ENCODE results near the gene ERICH3. TPM values are rescaled to one million over a fixed set of nuclear protein-coding genes. Genes with fewer than 3 reads are reported as not detected.

The ERICH3 gene
- total RNA-seq, 1 donor from 2014 or later, result not detected

DNA sequence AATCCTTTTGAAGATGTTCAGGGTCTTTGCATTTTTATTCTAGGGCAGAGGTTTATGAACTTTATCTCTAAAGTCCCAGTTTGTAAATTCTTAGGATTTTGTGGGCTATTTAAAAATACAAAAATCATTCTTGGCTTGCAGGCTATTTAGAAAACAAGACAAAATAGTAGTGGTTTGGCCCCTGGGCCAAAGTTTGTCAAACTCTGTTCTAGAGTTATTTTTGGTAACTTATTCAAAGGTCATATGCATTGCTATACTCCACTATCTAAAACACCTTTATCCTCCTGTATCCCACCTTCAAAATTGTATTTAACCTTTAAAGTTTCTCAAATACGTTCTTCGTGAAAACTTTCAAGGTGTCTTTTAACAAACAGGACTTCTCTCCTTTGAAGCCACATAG is 85.7 kb downstream of the ERICH3 start:
- DNase-seq (ENCODE audit: low spot score), result no peak

DNA sequence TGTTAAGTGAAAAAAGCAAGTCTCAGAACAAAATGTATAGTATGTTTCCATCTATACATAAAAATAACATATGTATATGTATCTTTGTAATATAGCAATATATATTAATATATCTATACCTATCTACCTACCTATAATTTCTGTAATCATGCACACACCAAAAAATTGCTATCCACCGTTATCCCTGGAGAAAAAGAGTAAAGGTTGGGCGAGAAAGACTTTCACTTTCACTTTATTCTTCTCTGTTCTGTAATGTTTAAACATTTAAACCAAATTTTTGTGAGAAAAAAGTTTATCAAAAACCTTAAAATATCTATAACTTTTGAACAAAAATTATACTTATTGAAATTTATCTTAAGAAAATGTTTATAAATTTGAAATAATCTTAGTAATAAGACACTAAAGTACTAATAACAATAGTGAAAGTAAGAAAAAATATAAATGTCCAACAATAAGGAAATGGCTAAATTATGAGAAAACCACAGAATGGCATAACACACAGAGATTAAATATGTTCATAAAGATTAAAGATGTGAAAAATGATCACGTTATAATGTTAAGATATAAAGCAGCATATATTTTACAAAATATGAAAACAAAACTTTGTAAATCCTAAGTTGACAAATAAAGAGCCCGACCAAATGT is 87.2 kb downstream of the ERICH3 start:
- DNase-seq (ENCODE audit: low spot score), result no peak

DNA sequence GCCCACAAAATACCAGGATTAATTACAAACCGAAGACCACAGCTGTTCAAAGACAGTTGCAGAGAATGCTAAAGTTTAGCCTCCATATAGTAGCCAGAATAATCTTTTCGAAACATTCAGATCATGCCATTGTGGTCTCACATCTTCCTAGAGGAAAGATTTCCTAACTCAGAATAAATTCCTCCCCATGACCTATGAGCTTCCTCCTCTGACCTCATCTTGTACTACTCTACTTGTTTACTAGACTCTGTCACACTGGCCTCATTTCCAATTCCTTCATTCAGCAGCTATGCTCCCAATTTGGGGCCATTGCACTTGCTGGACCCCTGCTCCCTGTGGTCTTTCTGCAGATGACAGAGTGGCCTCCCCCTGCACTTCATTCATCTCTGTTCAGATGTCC is 89.4 kb downstream of the ERICH3 start:
- DNase-seq (ENCODE audit: low spot score), result no peak

DNA sequence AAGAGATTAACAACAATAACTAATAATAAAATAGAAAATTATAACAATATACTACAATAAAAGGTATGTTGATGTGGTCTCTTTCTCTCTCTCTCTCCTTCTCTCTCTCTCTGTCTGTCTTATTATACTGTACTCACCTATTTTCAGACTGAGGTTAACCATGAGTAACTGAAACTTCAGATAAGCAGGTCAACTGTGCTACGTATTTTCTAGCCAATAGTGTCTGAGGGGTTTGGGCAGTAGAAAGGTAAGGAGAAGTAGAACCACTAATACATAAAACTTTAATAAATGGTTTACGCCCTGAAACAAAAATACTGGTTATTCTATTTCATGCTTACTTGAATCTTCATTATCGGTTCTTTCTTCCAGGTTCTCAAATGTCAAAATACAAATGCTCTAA is 90.2 kb downstream of the ERICH3 start:
- DNase-seq (ENCODE audit: low spot score), result no peak

DNA sequence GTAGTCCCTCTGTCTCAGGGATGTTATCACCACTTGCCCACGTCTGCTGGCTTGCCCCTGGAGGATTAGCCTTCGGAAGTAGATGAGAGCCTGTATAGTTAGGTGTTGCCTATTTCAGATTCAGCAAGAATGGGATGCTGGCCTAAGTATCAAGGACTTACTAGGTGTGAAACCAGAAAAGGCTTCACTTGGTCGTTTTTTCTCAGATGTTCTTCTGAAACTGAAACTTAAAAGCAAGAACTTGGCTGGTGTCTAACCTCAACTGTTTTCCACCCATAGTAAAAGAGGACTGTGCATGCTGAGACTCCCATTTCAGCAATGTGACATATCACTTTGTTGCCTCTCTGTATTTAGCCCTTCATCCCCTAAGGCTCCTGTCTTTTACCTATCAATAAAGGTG is 94.2 kb downstream of the ERICH3 start:
- DNase-seq (ENCODE audit: low spot score), result no peak

DNA sequence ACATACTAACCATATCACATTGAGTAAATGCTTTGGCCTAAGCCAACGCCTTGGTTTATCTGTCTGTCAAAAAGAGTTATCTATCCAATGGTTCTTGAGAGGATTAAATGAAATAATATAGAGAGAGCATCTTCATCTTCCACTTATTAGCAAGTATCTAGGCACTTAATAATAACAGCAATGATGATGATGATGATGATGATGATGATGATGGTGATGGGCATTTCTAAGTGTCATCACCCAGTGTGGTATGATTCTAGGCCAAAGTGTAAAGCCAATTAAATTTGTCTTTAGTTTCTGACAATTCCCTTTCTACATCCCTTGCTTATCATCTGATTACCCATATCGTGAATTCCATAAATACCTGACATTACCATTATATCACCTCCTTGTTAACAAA is 95.5 kb downstream of the ERICH3 start:
- no peak for DNase-seq (ENCODE audit: low spot score)

DNA sequence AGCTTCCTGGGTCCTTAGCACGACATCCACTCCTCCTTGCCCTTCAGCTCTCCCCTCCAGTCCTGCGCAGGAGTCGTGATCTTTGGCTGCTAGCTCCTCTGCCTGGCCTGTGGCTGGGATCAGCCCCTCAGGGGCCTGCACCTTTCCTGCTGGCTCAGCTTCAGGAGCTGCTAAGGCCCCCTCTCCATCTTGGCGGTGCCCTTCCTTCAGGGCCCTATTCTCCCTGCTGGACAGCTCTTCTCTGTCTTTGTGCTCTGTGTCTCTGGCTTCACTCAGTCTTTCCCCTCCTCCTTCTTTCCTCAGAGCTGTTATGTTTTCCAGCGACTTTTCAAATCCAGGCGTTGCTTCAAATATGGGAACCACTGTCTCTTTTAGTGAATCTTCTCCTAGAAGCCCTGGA is 101.7 kb downstream of the ERICH3 start:
- no peak for DNase-seq (ENCODE audit: low spot score)

DNA sequence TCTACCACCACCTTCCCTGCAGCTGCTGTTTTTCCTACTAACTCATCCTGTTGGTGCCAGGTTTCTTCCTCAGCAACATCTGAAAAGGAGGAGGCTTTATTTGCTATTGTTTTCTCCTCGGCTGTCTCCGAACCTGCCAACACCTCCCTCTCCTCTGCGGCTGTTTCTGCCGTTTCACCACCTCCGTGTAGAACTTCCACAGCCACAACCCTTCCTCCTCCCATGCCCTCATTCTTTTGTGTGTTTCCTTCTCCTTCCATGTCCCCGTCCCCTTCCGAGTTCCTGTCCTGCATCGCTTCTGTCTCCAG is 102.1 kb downstream of the ERICH3 start:
- no peak for DNase-seq (ENCODE audit: low spot score)

DNA sequence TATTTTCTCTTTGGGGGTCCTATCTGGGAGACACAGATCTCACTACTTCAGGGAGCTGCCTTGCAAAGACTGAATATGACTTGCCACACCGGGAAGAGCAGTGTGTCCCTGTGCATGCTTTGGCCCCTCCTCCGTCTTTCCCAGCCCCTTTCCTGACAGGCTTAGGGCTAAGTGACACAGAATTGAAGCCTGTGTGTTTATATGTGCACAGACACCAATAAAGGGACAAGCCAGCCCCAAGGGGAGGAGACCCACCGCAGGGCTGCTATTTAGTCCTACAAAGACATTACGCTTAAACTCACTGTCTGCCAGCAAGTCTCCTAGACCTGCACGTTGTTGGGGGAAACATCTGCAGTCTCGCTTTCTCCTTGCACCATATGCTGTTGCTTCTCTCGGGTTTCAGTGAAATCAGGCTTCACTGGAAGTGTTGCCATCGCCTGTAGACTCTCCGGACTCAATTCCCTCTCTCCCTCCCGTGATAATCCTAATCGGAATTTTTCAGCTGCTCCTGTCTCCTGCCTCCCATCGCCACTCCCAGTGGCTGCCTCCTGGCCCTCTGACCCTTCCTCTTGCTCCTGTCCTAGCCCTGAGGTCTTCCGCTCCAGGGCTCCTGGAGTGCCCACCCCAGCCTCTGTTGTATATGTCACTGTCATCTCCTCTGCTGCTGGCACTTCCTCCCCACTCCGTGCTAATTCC is 102.6 kb downstream of the ERICH3 start:
- DNase-seq (ENCODE audit: low spot score), result no peak

DNA sequence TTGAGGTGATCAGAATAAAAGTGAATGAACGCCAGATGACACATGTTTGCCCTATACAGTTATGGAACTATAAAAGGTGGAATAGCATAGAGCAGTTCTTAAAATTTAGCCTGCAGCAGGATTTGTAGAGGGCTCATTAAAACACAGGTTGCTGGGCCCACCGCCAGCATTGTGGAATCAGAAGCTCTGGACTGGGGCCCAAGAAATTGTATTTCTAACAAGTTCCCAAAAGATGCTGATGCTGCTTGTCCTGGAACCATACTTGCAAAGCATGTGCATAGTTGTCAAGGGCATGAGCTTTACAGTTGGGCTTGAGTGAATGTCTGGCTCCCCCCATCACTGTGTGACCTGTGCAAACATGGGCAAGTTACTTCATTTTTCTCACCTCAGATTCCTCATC is 123.7 kb downstream of the ERICH3 start:
- no peak for DNase-seq (ENCODE audit: low spot score)

DNA sequence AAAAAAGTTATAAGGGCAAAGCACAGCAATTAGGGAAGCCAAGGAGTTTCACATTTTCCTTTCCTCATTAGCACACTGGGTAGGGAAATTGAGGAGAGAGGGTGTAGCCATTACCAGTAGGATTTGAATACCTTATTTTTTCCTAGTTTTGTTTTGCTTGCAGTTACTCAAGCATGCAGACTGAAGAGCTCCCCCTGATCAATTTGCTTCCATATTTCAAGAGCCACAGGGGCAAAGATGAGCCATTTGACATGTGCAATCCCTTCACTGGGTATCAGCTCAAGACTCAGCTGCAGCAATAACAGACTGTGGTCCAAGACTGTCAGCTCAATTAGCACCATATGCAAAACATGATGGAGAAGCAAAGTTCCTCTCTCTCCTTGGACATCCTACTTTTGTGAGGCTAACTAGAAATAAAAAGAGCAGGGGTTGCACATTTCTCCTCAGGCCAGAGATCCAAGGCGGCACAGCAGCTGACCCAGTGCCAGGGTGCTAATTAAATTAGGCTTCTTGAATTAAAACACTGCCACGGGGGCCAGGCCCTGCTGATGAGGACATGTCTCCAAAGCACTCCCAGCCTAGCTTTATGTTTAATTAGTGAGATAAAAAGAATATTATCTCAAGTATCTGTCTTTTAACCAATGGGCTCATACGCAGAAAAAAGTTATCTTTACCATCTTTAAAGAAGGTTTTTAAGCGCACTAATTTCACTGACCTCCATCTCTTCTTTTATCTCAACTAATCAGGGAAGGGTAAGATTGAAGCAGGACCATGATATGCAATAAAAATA is 124.4 kb downstream of the ERICH3 start:
- no peak for DNase-seq (ENCODE audit: low spot score)

DNA sequence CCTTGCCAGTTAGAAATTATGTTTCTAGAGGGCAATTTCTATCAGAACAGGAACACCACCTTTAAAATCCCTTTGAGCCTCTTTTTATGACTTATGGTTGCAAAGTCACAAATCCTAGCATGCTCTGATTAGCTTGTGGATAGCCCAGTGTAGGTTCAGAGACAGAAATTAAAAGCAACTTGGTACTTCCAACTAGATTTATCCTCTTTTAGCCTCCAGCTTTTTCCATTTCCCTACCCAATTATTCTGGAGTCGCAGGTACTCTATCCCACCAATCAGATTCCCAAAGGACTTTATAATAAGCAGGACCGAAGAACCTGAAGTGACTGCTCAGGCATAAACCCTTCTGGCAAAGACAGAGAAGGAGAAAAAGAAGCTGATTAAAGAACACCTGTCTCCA is 127.8 kb downstream of the ERICH3 start:
- no peak for DNase-seq (ENCODE audit: low spot score)

DNA sequence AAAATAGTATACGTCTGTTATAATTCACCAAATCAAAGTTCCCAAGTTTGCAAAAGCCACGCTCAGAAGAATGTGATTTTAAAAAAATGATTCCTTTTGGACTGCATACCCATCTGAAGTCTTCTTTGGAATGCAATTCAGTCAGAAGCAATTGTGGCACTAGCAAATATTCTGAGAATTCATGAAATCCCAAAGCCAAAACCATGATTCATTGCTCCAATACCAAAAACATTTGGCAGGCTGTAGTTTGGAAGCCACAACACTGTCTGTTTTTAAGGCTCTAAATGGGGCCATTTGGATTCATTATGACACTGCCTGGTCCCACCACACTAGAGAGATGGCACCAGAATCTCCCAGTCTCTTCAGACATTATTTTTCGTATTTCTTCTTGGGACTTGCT is 139.4 kb downstream of the ERICH3 start:
- no peak for DNase-seq (ENCODE audit: low spot score)

DNA sequence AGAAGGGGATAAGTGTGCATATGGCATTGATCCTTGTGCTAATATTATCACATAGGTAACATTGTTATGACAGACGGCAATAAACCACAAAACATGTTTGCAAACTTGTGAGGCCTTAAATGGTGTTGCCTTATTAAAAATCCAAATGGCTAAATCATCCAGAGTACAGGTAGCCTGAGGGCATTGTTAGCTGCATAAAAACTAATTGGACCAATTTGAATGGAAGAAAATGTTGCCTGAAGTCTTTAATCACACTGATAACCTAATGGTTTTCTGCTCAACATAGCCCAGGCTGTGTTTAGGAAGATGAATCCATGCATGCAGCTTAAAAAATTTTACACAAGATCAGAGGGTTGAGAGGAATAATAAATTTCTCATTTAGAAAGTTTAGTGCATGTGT is 141.8 kb downstream of the ERICH3 start:
- DNase-seq (ENCODE audit: low spot score), result no peak

DNA sequence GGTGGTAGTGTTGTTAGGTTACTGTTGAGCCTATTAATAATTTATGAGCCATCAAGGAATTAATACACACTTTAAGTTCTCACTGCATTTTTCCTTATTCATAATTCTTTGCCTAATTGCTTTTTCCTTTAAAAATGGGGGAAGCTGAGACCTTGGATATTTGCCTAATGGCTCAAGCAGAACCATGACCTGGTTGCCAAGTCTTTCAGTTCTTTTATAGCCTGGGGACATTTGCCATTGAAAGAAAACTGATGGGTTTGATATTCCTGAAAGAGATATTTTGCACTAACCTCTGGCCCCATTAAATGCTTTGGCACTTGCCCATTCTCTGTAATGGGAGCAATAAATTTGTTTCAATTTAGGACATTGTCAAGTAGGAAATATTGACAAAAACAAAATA is 142.7 kb downstream of the ERICH3 start:
- no peak for DNase-seq (ENCODE audit: low spot score)

DNA sequence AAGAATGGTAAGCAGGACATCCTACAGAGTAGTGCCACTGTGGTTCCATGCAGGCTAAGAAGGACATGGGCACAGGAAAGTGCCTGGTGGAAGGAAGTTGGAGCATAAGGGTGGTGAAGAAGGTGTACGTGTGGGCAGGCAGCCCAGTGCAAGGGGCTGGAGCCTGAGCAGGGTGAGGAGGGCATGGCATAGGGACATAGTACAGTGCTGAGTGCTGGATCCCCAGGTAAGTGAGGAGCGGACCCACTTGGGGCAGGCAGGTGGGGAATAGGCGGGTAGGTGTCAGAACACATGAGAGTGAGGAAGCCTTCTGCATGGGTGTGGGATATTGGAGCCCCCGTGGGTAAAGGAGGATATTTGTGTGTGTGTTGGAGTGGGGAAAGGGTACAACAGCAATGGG is 145.5 kb downstream of the ERICH3 start:
- no peak for DNase-seq (ENCODE audit: low spot score)

DNA sequence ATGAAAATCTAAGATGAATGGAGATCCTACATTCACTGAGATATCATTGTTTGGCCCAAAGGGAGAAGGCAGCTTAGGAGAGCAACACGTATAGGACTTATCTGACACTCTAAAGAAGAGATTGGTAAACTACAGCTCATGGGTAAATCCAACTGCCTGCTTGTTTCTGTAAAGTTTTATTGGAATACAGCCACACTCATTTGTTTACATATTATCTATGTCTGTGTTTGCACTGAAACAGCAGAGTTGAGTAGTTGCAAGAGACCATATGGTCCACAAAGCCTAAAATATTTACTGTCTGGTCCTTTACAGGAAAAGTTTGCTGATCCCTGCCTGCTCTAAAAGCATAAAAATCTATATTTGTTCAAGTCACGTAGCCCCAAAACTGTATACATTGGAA is 146.9 kb downstream of the ERICH3 start:
- DNase-seq (ENCODE audit: low spot score), result no peak

DNA sequence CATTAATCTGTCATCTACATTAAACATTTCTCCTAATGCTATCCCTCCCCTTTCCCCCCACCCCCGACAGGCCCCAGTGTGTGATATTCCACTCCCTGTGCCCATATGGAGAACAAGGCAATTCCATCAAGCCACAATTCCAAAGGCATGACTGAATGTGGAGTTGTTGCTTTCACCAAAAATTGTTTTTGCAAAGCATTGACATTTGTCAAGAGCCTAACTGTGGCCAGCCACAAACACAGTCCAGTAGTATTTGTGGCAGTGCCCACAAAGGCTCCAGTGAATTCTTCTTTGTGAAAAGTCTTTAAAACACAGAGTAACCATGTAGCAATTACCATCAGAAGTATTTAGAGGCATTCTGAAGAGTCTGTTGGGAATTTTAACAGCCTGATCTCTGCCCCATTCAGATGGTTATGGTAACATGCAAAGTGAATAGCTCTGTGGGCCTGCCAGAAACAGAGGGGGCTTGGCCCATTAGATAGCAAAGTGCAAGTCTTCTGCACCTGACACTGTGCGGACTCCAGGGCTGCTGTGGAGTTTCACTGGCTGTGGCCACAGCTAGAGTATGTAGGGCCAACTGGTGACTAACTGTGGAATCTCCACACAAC is 149.6 kb downstream of the ERICH3 start:
- DNase-seq (ENCODE audit: low spot score), result no peak

DNA sequence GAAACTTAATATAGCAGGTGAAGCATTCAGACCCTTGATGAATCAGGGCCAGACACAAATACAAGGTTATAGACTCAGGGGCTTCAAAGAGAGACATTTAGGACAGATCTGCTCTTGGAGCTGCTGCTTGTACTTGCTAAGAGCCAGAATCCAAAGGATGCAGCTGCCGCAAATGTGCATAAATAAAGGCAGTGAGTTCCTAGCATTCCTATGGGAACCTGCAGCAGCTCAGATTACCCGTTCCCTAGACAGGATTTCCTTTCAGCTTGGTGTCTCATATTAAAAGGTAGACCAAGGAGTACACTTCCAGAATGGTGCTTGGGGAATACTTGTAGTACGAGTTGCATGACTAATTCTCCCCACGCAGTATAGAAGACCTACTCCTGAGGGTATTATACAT is 151.4 kb downstream of the ERICH3 start:
- no peak for DNase-seq (ENCODE audit: low spot score)
